Osteoblast (primary cell): ENCODE measurements around the gene MTURN. TPM values are rescaled to one million over a fixed set of nuclear protein-coding genes. Genes with fewer than 3 reads are reported as not detected.
"Not testable (repeated sequence)": the region's sequence is repeated elsewhere in the genome, so short reads cannot be mapped to it uniquely, and the experiment has no call there.

Experiments used
- DNase-seq: peaks from one replicate; pipeline ENCODE4 v3.0.0; 2011; ENCODE audit warnings: low spot score, mixed read lengths; ENCODE audit not compliant: insufficient read length; ENCODE audit errors: missing footprints
- H2AFZ ChIP-seq: 2 replicates; pipeline ENCODE4 v1.6.0; 2011; ENCODE audit warnings: mild to moderate bottlenecking, low read length
- H3K27ac ChIP-seq: 2 replicates; pipeline ENCODE4 v1.5.1; 2011; ENCODE audit warnings: mild to moderate bottlenecking, low read depth, low read length, moderate library complexity
- H3K27me3 ChIP-seq: 2 replicates; pipeline ENCODE4 v1.6.0; 2012; ENCODE audit warnings: mild to moderate bottlenecking, control low read depth, inconsistent platforms, low read length, moderate library complexity; ENCODE audit not compliant: insufficient read depth
- H3K36me3 ChIP-seq: 2 replicates; pipeline ENCODE4 v1.5.1; 2011; ENCODE audit warnings: mild to moderate bottlenecking, low read length, control low read depth, moderate library complexity; ENCODE audit not compliant: insufficient read depth
- H3K4me1 ChIP-seq: 2 replicates; pipeline ENCODE4 v1.5.1; 2011; ENCODE audit warnings: mild to moderate bottlenecking, low read length, control low read depth, moderate library complexity; ENCODE audit not compliant: insufficient read depth
- H3K4me2 ChIP-seq: 2 replicates; pipeline ENCODE4 v1.6.0; 2011; ENCODE audit warnings: mild to moderate bottlenecking, low read length; ENCODE audit not compliant: insufficient read depth
- H3K4me3 ChIP-seq: fragments of 200-600 bp; sonication (generic); 3 replicates; pipeline ENCODE4 v1.5.1; 2012; ENCODE audit warnings: mild to moderate bottlenecking, low read length, inconsistent platforms; ENCODE audit not compliant: insufficient read depth
- H3K79me2 ChIP-seq: 2 replicates; pipeline ENCODE4 v1.6.0; 2012; ENCODE audit warnings: mild to moderate bottlenecking, low read length, control low read depth, inconsistent platforms; ENCODE audit not compliant: insufficient read depth
- H3K9me3 ChIP-seq: 2 replicates; pipeline ENCODE4 v1.5.1; 2011; ENCODE audit warnings: low read depth, low read length, control low read depth
- H4K20me1 ChIP-seq: 2 replicates; pipeline ENCODE4 v1.6.0; 2012; ENCODE audit warnings: mild to moderate bottlenecking, low read length, control low read depth; ENCODE audit not compliant: insufficient read depth
- total RNA-seq: library from RNA; depleted of rRNA; stranded (reverse); fragments of >200 nt; gene quantifications from 2 replicates; pipeline ENCODE4 v1.2.3, GENCODE V29; 2012
- TF ChIP-seq, protein P1 (sequence below): IDR thresholded peaks from 2 replicates; pipeline ENCODE4 v1.5.1; 2011; ENCODE audit warnings: mild to moderate bottlenecking, low read depth, low read length, moderate library complexity; ENCODE audit errors: extremely low read depth

Gene MTURN
- total RNA-seq, 1 donor, result 31.1 TPM

DNA sequence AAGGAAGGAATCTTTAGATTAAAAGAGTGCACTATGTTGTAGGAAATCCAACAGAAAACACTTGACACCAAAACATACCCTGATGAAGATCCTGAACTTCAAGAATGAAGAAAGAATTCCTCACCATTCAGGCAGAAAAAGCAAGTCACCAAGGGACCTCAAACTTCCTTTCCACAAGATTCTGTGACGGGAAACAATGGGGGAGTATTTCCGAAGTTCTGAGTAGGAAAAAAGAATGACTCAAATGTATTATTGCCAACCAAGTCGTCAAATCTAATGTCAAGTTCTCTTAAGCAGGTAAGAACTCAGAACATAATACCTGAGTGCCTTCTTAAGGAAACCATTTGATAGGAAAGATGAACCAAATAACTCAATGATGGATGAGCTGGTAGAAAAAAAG lies 44.7 kb upstream of the MTURN start:
- Histone ChIP-seq H3K4me1 (peaks cover 23% of the 10 kb centered on the region), H2AFZ (no peak overlapping the region), H3K27me3 (no peaks in the 10 kb centered on the region), H3K36me3 (no peaks in the 10 kb centered on the region), H3K9me3 (no peaks in the 10 kb centered on the region), H3K4me2 (no peak overlapping the region), H4K20me1 (no peaks in the 10 kb centered on the region), H3K79me2 (no peaks in the 10 kb centered on the region), H3K4me3 (no peak overlapping the region), H3K27ac (no peak overlapping the region)
- TF ChIP-seq, protein P1, sequence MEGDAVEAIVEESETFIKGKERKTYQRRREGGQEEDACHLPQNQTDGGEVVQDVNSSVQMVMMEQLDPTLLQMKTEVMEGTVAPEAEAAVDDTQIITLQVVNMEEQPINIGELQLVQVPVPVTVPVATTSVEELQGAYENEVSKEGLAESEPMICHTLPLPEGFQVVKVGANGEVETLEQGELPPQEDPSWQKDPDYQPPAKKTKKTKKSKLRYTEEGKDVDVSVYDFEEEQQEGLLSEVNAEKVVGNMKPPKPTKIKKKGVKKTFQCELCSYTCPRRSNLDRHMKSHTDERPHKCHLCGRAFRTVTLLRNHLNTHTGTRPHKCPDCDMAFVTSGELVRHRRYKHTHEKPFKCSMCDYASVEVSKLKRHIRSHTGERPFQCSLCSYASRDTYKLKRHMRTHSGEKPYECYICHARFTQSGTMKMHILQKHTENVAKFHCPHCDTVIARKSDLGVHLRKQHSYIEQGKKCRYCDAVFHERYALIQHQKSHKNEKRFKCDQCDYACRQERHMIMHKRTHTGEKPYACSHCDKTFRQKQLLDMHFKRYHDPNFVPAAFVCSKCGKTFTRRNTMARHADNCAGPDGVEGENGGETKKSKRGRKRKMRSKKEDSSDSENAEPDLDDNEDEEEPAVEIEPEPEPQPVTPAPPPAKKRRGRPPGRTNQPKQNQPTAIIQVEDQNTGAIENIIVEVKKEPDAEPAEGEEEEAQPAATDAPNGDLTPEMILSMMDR, result no peak
- DNase-seq, result no peak

GRCh38 chr7:30091491-30091912 lies 43.3 kb upstream of the MTURN start:
- Histone ChIP-seq H2AFZ (peak overlapping the region; percentile 8), H3K4me1 (peaks cover 23% of the 10 kb centered on the region), H3K79me2 (no peaks in the 10 kb centered on the region), H3K9me3 (no peaks in the 10 kb centered on the region), H3K4me2 (peak overlapping the region; percentile 57), H4K20me1 (no peaks in the 10 kb centered on the region), H3K4me3 (no peak overlapping the region), H3K27me3 (no peaks in the 10 kb centered on the region), H3K36me3 (no peaks in the 10 kb centered on the region), H3K27ac (peak overlapping the region; percentile 71)
- TF ChIP-seq, protein P1, result no peak
- DNase-seq, result peak; percentile 89

GRCh38 chr7:30091987-30092386 lies 42.8 kb upstream of the MTURN start:
- H3K4me2 ChIP-seq, result peak overlapping the region; percentile 57

DNA sequence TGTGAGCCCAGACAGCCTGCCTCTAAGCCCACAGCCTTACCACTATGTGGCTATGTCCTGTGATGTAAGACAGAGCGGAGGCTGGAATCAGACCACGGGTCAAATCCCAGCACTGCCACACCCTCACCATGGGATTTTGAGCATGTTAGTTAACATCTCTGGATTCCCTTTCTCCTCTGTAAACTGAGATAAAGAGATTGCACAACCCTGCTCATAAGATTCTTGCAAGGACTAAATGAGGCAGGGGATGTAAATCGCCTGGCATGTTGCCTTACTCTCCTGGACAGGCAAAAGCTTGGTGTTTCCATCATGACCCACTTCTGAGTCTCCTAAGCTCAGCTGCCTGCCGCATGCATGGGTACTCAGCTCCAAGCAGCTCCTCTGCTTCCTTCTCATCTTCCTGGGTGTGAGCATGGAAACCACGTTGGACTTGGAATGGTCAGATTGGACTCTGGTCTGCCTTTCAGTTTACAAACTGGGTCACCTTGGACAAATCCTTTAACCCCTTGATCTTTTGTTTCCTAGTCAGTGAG lies 41.3 kb upstream of the MTURN start:
- H3K4me3 ChIP-seq, result no peak overlapping the region
- TF ChIP-seq, protein P1, result no peak
- no peak overlapping the region for H3K27ac ChIP-seq
- H3K36me3 ChIP-seq, result no peaks in the 10 kb centered on the region
- no peaks in the 10 kb centered on the region for H4K20me1 ChIP-seq
- peak overlapping the region; percentile 14 for H2AFZ ChIP-seq
- H3K4me2 ChIP-seq, result no peak overlapping the region
- no peaks in the 10 kb centered on the region for H3K27me3 ChIP-seq
- DNase-seq, result peak; percentile 32
- no peaks in the 10 kb centered on the region for H3K9me3 ChIP-seq
- H3K79me2 ChIP-seq, result no peaks in the 10 kb centered on the region
- peaks cover 23% of the 10 kb centered on the region for H3K4me1 ChIP-seq

More at GRCh38 chr7:30091987-30092386, 42.8 kb upstream of the MTURN start:
- peak overlapping the region; percentile 8 for H2AFZ ChIP-seq
- no peaks in the 10 kb centered on the region for H3K9me3 ChIP-seq
- no peaks in the 10 kb centered on the region for H3K27me3 ChIP-seq
- no peaks in the 10 kb centered on the region for H3K79me2 ChIP-seq
- DNase-seq, result no peak
- no peaks in the 10 kb centered on the region for H4K20me1 ChIP-seq
- TF ChIP-seq, protein P1, result no peak
- H3K36me3 ChIP-seq, result no peaks in the 10 kb centered on the region
- H3K27ac ChIP-seq, result peak overlapping the region; percentile 71
- peaks cover 23% of the 10 kb centered on the region for H3K4me1 ChIP-seq
- no peak overlapping the region for H3K4me3 ChIP-seq

DNA sequence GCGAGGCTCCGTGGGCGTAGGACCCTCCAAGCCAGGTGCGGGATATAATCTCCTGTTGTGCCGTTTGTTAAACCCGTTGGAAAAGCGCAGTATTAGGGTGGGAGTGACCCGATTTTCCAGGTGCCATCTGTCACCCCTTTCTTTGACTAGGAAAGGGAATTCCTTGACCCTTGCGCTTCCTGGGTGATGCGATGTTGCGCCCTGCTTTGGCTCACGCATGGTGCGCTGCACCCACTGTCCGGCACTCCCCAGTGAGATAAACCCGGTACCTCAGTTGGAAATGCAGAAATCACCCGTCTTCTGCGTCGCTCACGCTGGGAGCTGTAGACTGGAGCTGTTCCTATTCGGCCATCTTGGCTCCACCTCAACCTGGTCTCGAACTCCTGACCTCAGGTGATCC lies 36.2 kb upstream of the MTURN start:
- not testable (repeated sequence) for H3K4me1 ChIP-seq, DNase-seq, H3K79me2 ChIP-seq, H3K4me3 ChIP-seq, H3K27me3 ChIP-seq, H3K4me2 ChIP-seq, H3K9me3 ChIP-seq, H3K27ac ChIP-seq, H2AFZ ChIP-seq, H3K36me3 ChIP-seq, H4K20me1 ChIP-seq
